ENCODE results near the gene TBK1. TPM values are rescaled to one million over a fixed set of nuclear protein-coding genes. Genes with fewer than 3 reads are reported as not detected.

The TBK1 gene
- total RNA-seq, 1 experiment from 2014 or later: 32.4 TPM

DNA sequence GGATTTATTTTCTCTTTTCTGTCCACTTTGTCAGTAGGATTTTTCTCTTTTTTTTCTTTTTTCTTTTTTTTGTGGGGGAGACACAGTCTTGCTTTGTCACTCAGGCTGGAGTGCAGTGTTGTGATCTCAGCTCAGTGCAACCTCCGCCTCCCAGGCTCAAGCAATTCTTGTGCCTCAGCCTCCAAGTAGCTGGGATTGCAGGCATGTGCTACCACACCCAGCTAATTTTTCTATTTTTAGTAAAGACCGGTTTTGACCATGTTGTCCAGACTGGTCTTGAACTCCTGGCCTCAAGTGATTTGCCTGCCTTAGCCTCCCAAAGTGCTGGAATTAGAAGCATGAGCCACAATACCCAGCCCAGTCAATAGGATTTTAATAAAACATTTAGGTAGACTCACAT lies 21.0 kb upstream of the TBK1 start:
- CTCF ChIA-PET: no interaction called here

DNA sequence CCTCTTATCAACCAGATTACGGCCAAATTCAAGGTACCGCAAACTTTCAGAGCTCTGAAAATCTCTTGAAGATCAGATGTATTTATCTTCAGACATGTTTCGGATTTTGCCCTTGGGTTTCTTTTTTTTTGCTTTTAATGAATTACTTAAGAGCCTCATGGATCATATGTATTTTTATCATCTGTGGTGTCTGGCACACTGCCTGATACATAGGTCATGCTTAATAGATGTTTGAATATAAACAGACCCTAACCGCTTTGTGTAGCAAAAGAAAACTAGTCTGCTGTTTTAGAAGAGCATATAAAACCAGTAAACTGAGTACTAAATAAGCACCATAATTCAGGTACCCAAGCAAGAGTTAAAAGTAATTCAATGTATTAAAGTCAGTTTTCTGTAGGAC lies 20.1 kb upstream of the TBK1 start:
- H3K36me3 ChIP-seq (ENCODE audit: control insufficient read depth, insufficient read depth, low read length): peaks cover 70% of the 10 kb centered on the region
- H3K4me1 ChIP-seq (ENCODE audit: control insufficient read depth, insufficient read depth, low read length): no peaks in the 10 kb centered on the region
- in situ Hi-C loops (cut with HindIII; ENCODE audit: low pct_unique_long_range_greater_than_20kb, low sequenced_read_pairs) (no loop called here), intact Hi-C loops (cut with micrococcal nuclease; ENCODE audit: unreplicated experiment) (no loop called here)
- ChIA-PET POLR2A (no interaction called here), CTCF (no interaction called here)
- H3K27me3 ChIP-seq (ENCODE audit: control insufficient read depth, insufficient read depth, low read length): no peaks in the 10 kb centered on the region
- no peak overlapping the region for H3K27ac ChIP-seq (ENCODE audit: low read length)
- no peak for ATAC-seq
- no peak for DNase-seq (ENCODE audit: low read depth, low spot score)
- TF ChIP-seq, protein P1, sequence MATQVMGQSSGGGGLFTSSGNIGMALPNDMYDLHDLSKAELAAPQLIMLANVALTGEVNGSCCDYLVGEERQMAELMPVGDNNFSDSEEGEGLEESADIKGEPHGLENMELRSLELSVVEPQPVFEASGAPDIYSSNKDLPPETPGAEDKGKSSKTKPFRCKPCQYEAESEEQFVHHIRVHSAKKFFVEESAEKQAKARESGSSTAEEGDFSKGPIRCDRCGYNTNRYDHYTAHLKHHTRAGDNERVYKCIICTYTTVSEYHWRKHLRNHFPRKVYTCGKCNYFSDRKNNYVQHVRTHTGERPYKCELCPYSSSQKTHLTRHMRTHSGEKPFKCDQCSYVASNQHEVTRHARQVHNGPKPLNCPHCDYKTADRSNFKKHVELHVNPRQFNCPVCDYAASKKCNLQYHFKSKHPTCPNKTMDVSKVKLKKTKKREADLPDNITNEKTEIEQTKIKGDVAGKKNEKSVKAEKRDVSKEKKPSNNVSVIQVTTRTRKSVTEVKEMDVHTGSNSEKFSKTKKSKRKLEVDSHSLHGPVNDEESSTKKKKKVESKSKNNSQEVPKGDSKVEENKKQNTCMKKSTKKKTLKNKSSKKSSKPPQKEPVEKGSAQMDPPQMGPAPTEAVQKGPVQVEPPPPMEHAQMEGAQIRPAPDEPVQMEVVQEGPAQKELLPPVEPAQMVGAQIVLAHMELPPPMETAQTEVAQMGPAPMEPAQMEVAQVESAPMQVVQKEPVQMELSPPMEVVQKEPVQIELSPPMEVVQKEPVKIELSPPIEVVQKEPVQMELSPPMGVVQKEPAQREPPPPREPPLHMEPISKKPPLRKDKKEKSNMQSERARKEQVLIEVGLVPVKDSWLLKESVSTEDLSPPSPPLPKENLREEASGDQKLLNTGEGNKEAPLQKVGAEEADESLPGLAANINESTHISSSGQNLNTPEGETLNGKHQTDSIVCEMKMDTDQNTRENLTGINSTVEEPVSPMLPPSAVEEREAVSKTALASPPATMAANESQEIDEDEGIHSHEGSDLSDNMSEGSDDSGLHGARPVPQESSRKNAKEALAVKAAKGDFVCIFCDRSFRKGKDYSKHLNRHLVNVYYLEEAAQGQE (IDR thresholded peaks at IDR 0.05; ENCODE audit: insufficient read depth in 1 of 2, low read depth in 2 of 2, low read length in 1 of 2): no peak
- TF ChIP-seq SIN3A (IDR thresholded peaks at IDR 0.05; ENCODE audit: borderline replicate concordance, insufficient read depth, low read depth, low read length): no peak
- no peak for TF ChIP-seq TCF7L2 (IDR thresholded peaks at IDR 0.05; ENCODE audit: low read depth, low read length)
- TF ChIP-seq POLR2AphosphoS5 (IDR thresholded peaks at IDR 0.05; ENCODE audit: low read depth, low read length): no peak
- TF ChIP-seq, protein P2, sequence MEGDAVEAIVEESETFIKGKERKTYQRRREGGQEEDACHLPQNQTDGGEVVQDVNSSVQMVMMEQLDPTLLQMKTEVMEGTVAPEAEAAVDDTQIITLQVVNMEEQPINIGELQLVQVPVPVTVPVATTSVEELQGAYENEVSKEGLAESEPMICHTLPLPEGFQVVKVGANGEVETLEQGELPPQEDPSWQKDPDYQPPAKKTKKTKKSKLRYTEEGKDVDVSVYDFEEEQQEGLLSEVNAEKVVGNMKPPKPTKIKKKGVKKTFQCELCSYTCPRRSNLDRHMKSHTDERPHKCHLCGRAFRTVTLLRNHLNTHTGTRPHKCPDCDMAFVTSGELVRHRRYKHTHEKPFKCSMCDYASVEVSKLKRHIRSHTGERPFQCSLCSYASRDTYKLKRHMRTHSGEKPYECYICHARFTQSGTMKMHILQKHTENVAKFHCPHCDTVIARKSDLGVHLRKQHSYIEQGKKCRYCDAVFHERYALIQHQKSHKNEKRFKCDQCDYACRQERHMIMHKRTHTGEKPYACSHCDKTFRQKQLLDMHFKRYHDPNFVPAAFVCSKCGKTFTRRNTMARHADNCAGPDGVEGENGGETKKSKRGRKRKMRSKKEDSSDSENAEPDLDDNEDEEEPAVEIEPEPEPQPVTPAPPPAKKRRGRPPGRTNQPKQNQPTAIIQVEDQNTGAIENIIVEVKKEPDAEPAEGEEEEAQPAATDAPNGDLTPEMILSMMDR (IDR thresholded peaks at IDR 0.05): no peak
- H3K9me3 ChIP-seq (ENCODE audit: control insufficient read depth, insufficient read depth, low read depth, low read length): no peaks in the 10 kb centered on the region
- H3K4me3 ChIP-seq (ENCODE audit: low read depth in 2 of 2, low read length in 2 of 2): no peak overlapping the region
- BruUV-seq (replicated peaks): no TSS peak

More for the DNA sequence above, 21.0 kb upstream of the TBK1 start:
- intact Hi-C loops (cut with micrococcal nuclease; ENCODE audit: unreplicated experiment) (no loop called here), in situ Hi-C loops (cut with HindIII; ENCODE audit: low pct_unique_long_range_greater_than_20kb, low sequenced_read_pairs) (no loop called here)
- Histone ChIP-seq H3K4me3 (ENCODE audit: low read depth in 2 of 2, low read length in 2 of 2) (no peak overlapping the region), H3K27ac (ENCODE audit: low read length) (no peak overlapping the region), H3K9me3 (ENCODE audit: control insufficient read depth, insufficient read depth, low read depth, low read length) (no peaks in the 10 kb centered on the region), H3K36me3 (ENCODE audit: control insufficient read depth, insufficient read depth, low read length) (peaks cover 71% of the 10 kb centered on the region), H3K27me3 (ENCODE audit: control insufficient read depth, insufficient read depth, low read length) (no peaks in the 10 kb centered on the region), H3K4me1 (ENCODE audit: control insufficient read depth, insufficient read depth, low read length) (no peaks in the 10 kb centered on the region)
- ATAC-seq (no peak), DNase-seq (ENCODE audit: low read depth, low spot score) (no peak)
- no TSS peak for BruUV-seq (replicated peaks)
- TF ChIP-seq, protein P1 (IDR thresholded peaks at IDR 0.05; ENCODE audit: insufficient read depth in 1 of 2, low read depth in 2 of 2, low read length in 1 of 2): no peak
- POLR2A ChIA-PET: no interaction called here

Data from Panc1 (cell line).